Activated T-helper 1 cell treated with anti-CD3 and anti-CD28 coated beads, Interleukin-2, amount 50 U/mL, for 16 hours (primary cell): Measurements from ENCODE around the gene EYS.

Experiments used
- DNase-seq, 2 donors: peaks; one replicate each; pipeline ENCODE4 v3.0.0-alpha.2; 2020; ENCODE audit warnings: low read depth in 1 of 2, low spot score in 1 of 2

Gene EYS

GRCh38 chr6:64197246-64197645 lies 1509.8 kb downstream of the EYS start:
- DNase-seq = no peak

- no peak for DNase-seq
These were observed 1520.4 kb downstream of the EYS start for GRCh38 chr6:64186592-64186991.

GRCh38 chr6:64185621-64186020 lies 1521.4 kb downstream of the EYS start:
- DNase-seq = no peak

GRCh38 chr6:64175296-64175695 lies 1531.7 kb downstream of the EYS start:
- DNase-seq = no peak

- DNase-seq = no peak
These were observed 1536.7 kb downstream of the EYS start for GRCh38 chr6:64170316-64170715.

GRCh38 chr6:64160486-64160885 lies 1546.5 kb downstream of the EYS start:
- DNase-seq = no peak

GRCh38 chr6:64155063-64155462 lies 1552.0 kb downstream of the EYS start:
- DNase-seq = no peak

- DNase-seq = no peak
These were observed 1560.2 kb downstream of the EYS start for GRCh38 chr6:64146876-64147275.

- no peak for DNase-seq
These were observed 1560.9 kb downstream of the EYS start for GRCh38 chr6:64146094-64146493.

GRCh38 chr6:64145658-64146057 lies 1561.4 kb downstream of the EYS start:
- DNase-seq = no peak

GRCh38 chr6:64143101-64143500 lies 1563.9 kb downstream of the EYS start:
- DNase-seq = no peak

- no peak for DNase-seq
These were observed 1565.3 kb downstream of the EYS start for GRCh38 chr6:64141680-64142079.

GRCh38 chr6:64128301-64129024 lies 1578.6 kb downstream of the EYS start:
- no peak for DNase-seq

GRCh38 chr6:64123761-64124633 lies 1583.0 kb downstream of the EYS start:
- DNase-seq = no peak

GRCh38 chr6:64122712-64123375 lies 1584.2 kb downstream of the EYS start:
- no peak for DNase-seq

- no peak for DNase-seq
These were observed 1585.9 kb downstream of the EYS start for GRCh38 chr6:64121011-64121565.

- DNase-seq = no peak
These were observed 1593.3 kb downstream of the EYS start for GRCh38 chr6:64113704-64114103.

- no peak for DNase-seq
These were observed 1603.0 kb downstream of the EYS start for GRCh38 chr6:64104051-64104450.

- no peak for DNase-seq
These were observed 1603.5 kb downstream of the EYS start for GRCh38 chr6:64103480-64103879.

- no peak for DNase-seq
These were observed 1606.2 kb downstream of the EYS start for GRCh38 chr6:64100702-64101303.

GRCh38 chr6:64090352-64090751 lies 1616.7 kb downstream of the EYS start:
- DNase-seq = no peak
